ENCODE data around the gene EHD3. TPM values are rescaled to one million over a fixed set of nuclear protein-coding genes. Genes with fewer than 3 reads are reported as not detected.

The EHD3 gene
- total and polyA plus RNA-seq, 4 donors: 7.2 to 20.2 (median 13.2) TPM

- no peaks in the 10 kb centered on the region for H3K9me3 ChIP-seq (ENCODE audit: control insufficient read depth in 4 of 4, low read length in 3 of 4)
- H3K4me3 ChIP-seq (ENCODE audit: low read depth in 1 of 3, low read length in 3 of 3): no peak overlapping the region
- H3K36me3 ChIP-seq (ENCODE audit: control insufficient read depth in 4 of 4, insufficient read depth in 3 of 4, low read depth in 1 of 4, low read length in 3 of 4): no peaks in the 10 kb centered on the region
- H3K4me1 ChIP-seq (ENCODE audit: control insufficient read depth in 4 of 4, insufficient read depth in 4 of 4, low read length in 3 of 4): no peaks in the 10 kb centered on the region
- H3K27me3 ChIP-seq (ENCODE audit: control insufficient read depth in 4 of 4, insufficient read depth in 4 of 4, low read length in 3 of 4): no peaks in the 10 kb centered on the region
- H3K9ac ChIP-seq (ENCODE audit: low read depth in 1 of 2, low read length in 2 of 2): no peak overlapping the region
- no peak for DNase-seq (ENCODE audit: low spot score)
- TF ChIP-seq SP1 (IDR thresholded peaks at IDR 0.05) (no peak), GABPA (IDR thresholded peaks at IDR 0.05 in 1 of 2, conservative IDR thresholded peaks at IDR 0.05 in 1 of 2) (no peak), MAX (IDR thresholded peaks at IDR 0.05) (no peak), RXRA (IDR thresholded peaks at IDR 0.05) (no peak), JUND (IDR thresholded peaks at IDR 0.05) (no peak), RAD21 (IDR thresholded peaks at IDR 0.05) (no peak), TAF1 (conservative IDR thresholded peaks at IDR 0.05) (no peak), FOXA2 (IDR thresholded peaks at IDR 0.05) (no peak), HNF4G (IDR thresholded peaks at IDR 0.05) (no peak), EGR1 (IDR thresholded peaks at IDR 0.05; ENCODE audit: low read depth in 2 of 2) (no peak), FOXA1 (IDR thresholded peaks at IDR 0.05) (no peak)
- TF ChIP-seq, protein P1, sequence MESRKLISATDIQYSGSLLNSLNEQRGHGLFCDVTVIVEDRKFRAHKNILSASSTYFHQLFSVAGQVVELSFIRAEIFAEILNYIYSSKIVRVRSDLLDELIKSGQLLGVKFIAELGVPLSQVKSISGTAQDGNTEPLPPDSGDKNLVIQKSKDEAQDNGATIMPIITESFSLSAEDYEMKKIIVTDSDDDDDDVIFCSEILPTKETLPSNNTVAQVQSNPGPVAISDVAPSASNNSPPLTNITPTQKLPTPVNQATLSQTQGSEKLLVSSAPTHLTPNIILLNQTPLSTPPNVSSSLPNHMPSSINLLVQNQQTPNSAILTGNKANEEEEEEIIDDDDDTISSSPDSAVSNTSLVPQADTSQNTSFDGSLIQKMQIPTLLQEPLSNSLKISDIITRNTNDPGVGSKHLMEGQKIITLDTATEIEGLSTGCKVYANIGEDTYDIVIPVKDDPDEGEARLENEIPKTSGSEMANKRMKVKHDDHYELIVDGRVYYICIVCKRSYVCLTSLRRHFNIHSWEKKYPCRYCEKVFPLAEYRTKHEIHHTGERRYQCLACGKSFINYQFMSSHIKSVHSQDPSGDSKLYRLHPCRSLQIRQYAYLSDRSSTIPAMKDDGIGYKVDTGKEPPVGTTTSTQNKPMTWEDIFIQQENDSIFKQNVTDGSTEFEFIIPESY (IDR thresholded peaks at IDR 0.05): no peak
- no peak overlapping the region for H3K27ac ChIP-seq (ENCODE audit: low read depth in 1 of 2, low read length in 2 of 2)
- WGBS: 71% methylated on average over 5 of the region's 5 CpGs
Measured at GRCh38 chr2:31202833-31203232, 31.1 kb upstream of the EHD3 start.

DNA sequence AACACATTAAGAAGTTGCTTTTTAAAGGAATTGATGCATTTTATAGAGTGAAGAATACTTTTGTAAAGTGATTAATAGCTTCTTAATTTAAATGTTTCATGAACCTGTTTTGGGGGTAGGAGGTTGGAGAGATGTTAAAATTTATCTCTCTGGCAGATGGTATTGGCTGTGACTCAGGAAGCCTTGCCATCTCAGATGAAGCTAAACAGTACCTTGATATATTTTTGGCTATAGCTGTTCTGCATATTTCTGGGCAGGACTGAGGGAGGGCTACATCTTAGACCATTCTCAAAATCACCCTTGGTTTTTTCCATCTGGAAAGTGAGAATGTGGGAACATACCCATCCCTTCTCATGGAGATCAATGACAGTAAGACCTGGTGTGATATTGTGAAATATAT lies 30.0 kb upstream of the EHD3 start:
- Histone ChIP-seq H3K36me3 (ENCODE audit: control insufficient read depth in 4 of 4, insufficient read depth in 3 of 4, low read depth in 1 of 4, low read length in 3 of 4) (no peaks in the 10 kb centered on the region), H3K9ac (ENCODE audit: low read depth in 1 of 2, low read length in 2 of 2) (no peak overlapping the region), H3K4me3 (ENCODE audit: low read depth in 1 of 3, low read length in 3 of 3) (no peak overlapping the region), H3K27ac (ENCODE audit: low read depth in 1 of 2, low read length in 2 of 2) (no peak overlapping the region), H3K27me3 (ENCODE audit: control insufficient read depth in 4 of 4, insufficient read depth in 4 of 4, low read length in 3 of 4) (no peaks in the 10 kb centered on the region), H3K4me1 (ENCODE audit: control insufficient read depth in 4 of 4, insufficient read depth in 4 of 4, low read length in 3 of 4) (no peaks in the 10 kb centered on the region), H3K9me3 (ENCODE audit: control insufficient read depth in 4 of 4, low read length in 3 of 4) (no peaks in the 10 kb centered on the region)
- no peak for TF ChIP-seq GABPA (IDR thresholded peaks at IDR 0.05 in 1 of 2, conservative IDR thresholded peaks at IDR 0.05 in 1 of 2)
- TF ChIP-seq JUND (IDR thresholded peaks at IDR 0.05): no peak
- TF ChIP-seq TAF1 (conservative IDR thresholded peaks at IDR 0.05): no peak
- no peak for TF ChIP-seq YY1 (IDR thresholded peaks at IDR 0.05)
- TF ChIP-seq, protein P2, sequence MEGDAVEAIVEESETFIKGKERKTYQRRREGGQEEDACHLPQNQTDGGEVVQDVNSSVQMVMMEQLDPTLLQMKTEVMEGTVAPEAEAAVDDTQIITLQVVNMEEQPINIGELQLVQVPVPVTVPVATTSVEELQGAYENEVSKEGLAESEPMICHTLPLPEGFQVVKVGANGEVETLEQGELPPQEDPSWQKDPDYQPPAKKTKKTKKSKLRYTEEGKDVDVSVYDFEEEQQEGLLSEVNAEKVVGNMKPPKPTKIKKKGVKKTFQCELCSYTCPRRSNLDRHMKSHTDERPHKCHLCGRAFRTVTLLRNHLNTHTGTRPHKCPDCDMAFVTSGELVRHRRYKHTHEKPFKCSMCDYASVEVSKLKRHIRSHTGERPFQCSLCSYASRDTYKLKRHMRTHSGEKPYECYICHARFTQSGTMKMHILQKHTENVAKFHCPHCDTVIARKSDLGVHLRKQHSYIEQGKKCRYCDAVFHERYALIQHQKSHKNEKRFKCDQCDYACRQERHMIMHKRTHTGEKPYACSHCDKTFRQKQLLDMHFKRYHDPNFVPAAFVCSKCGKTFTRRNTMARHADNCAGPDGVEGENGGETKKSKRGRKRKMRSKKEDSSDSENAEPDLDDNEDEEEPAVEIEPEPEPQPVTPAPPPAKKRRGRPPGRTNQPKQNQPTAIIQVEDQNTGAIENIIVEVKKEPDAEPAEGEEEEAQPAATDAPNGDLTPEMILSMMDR (IDR thresholded peaks at IDR 0.05; ENCODE audit: low read depth, low read length, missing input control): no peak
- TF ChIP-seq HNF4G (IDR thresholded peaks at IDR 0.05): no peak
- no peak for TF ChIP-seq NR2F2 (IDR thresholded peaks at IDR 0.05)
- no peak for TF ChIP-seq SP1 (IDR thresholded peaks at IDR 0.05)
- no peak for DNase-seq (ENCODE audit: low spot score)

GRCh38 chr2:31204783-31205182 lies 29.2 kb upstream of the EHD3 start:
- Histone ChIP-seq H3K4me3 (ENCODE audit: low read depth in 1 of 3, low read length in 3 of 3) (no peak overlapping the region), H3K27ac (ENCODE audit: low read depth in 1 of 2, low read length in 2 of 2) (no peak overlapping the region), H3K36me3 (ENCODE audit: control insufficient read depth in 4 of 4, insufficient read depth in 3 of 4, low read depth in 1 of 4, low read length in 3 of 4) (no peaks in the 10 kb centered on the region), H3K9me3 (ENCODE audit: control insufficient read depth in 4 of 4, low read length in 3 of 4) (no peaks in the 10 kb centered on the region), H3K9ac (ENCODE audit: low read depth in 1 of 2, low read length in 2 of 2) (no peak overlapping the region), H3K4me1 (ENCODE audit: control insufficient read depth in 4 of 4, insufficient read depth in 4 of 4, low read length in 3 of 4) (no peaks in the 10 kb centered on the region), H3K27me3 (ENCODE audit: control insufficient read depth in 4 of 4, insufficient read depth in 4 of 4, low read length in 3 of 4) (no peaks in the 10 kb centered on the region)
- DNase-seq (ENCODE audit: low spot score): no peak
- WGBS: 92% methylated on average over 6 of the region's 6 CpGs
- TF ChIP-seq SP1 (IDR thresholded peaks at IDR 0.05) (no peak), EGR1 (IDR thresholded peaks at IDR 0.05; ENCODE audit: low read depth in 2 of 2) (no peak), RXRA (IDR thresholded peaks at IDR 0.05) (no peak), YY1 (IDR thresholded peaks at IDR 0.05) (no peak), RAD21 (IDR thresholded peaks at IDR 0.05) (no peak), HNF4G (IDR thresholded peaks at IDR 0.05) (no peak), MAX (IDR thresholded peaks at IDR 0.05) (no peak), FOXA2 (IDR thresholded peaks at IDR 0.05) (no peak), ATF3 (IDR thresholded peaks at IDR 0.05) (no peak), NR2F2 (IDR thresholded peaks at IDR 0.05) (no peak), HNF4A (conservative IDR thresholded peaks at IDR 0.05) (no peak)
- TF ChIP-seq, protein P2 (IDR thresholded peaks at IDR 0.05; ENCODE audit: low read depth, low read length, missing input control): no peak
